Stimulated activated CD8-positive, alpha-beta memory T cell treated with anti-CD3 and anti-CD28 coated beads, Interleukin-4, amount 100 ng/mL, for 4 hours (primary cell): Measurements from ENCODE around the gene SRP54.
"Not testable (repeated sequence)": the region's sequence is repeated elsewhere in the genome, so short reads cannot be mapped to it uniquely, and the experiment has no call there.

ENCODE experiments used
- DNase-seq, 2 donors: peaks; one replicate each; pipeline ENCODE4 v3.0.0-alpha.2; 2020; ENCODE audit warnings: low read depth in 2 of 2, low spot score in 1 of 2

SRP54 gene

DNA sequence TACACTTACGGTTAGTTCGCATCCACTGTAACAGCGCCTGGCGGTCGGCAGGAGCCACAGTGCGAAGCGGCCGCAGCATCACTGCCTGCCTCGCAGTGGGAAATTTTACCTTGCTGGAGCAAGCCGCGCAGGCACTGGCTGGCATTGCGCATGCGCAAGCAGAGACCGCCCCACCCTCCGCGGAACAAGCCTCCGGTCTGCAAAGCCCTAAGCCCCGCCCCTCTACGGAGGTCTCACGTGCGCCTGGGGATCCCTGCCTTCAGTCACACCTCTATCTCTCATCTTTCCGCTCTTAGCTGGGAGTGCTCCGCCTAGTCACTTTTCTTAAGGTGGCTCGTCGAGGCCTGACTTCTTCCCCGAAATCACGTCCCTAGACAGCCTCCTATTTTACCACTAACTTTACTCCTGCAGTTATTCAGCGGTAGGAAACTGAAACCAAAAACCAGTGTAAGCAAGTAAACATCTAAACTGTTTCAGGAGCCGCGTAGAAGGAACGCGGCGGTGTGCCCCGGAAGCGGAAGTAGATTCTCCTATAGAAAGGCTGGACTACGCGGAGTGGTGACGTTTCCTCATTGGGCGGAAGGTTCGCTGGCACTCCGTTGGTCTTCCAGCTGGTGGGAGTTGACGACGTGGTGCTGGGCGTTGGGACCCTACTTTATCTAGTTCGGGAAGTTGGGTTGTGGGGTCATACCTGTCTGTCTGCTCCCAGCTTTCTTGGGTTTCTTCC, at the start of gene SRP54:
SRP54 (plus strand) TSS at position 572 of the 727 bp plus-strand sequence. CDS start 13,718 bp downstream, outside the sequence.
- peak; percentile 99 to 100 for DNase-seq

DNA sequence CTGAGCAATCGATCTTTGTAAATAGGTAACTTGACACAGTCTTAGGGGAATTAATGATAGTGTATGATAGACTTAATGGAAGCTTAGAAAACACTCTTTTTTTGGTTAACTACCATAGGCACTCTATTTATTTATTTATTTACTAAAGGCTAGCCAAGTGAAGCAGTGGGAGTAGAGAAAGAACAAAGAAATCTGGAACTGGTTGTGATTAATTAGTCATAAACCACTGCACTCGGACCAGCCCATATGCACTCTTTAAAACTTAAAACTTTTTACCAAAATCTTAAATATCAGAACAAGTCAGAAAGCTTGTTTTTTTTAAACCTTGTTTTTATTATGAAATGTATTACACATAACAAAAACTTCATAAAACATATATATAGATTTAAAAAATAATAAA, 49.5 kb upstream of the SRP54 start:
- no peak for DNase-seq

DNA sequence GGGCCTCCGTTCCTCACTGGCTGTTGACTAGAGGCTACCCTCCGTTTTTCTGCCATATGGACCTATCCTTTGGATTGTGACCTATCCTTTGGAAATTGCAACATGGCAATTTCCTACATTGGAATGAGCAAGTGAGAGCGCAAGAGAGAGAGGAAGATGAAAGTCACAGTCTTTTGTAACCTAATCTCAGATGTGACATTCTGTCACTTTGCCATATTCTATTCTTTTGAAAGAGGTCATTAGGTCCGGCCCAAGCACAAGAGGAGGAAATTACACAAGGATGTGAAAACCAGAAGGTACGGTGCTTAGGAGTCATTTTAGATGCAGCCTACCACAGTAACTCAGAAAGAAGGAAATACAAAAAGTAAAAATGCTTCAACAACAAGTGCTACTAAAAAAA, 47.3 kb upstream of the SRP54 start:
- no peak for DNase-seq

DNA sequence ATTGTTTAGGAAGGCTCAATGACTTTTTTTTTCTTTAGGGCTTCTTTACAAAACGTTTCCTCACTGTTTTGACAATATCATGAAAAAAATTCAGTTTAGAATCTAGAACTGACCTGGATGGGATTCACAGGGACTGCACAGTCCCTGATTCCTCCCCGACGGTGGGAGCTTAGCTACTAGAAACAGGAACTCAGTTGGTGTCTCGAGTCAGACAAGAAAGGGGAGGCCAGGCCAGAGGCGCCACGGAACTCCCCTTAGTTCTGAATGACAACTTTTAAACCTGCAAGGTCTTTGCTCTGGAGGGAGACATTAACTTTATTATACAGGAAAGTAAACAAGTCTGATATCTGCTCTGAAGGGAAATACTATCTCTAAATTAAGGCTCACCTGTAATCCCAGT, 45.4 kb upstream of the SRP54 start:
- DNase-seq: no peak

DNA sequence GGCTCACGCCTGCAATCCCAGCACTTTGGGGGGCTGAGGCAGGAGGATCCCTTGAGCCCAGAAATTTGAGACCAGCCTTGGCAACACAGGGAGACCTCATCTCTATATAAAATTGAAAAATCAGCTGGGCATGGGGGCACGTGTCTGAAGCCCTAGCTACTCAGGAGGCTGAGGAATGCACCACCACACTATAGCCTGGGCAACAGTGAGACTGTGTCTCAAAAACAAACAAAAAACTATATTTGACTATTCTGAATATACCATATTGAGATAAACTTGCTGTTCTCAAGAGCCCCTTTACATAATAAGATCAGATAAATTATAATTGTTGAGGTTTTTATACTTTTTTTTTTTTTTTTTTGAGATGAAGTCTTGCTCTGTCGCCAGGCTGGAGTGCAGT, 44.9 kb upstream of the SRP54 start:
- no peak for DNase-seq

DNA sequence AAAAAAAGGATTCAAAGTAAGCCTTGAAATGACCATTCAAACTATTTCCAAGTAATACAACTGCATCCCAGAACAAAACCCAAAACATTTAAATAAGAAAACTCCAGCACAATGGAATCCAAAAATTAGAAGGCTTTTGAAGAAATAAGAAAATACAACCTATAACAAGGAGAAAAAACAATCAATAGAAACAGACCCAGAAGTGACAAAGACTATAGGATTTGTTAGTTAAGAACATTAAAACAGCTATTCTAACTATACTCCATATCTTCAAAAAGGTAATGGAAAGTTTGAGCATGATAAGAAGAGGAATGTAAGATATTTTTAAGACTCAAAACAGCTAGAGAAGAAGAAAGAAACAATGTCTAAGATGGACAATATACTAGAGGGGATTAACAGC, 39.3 kb upstream of the SRP54 start:
- DNase-seq: no peak

DNA sequence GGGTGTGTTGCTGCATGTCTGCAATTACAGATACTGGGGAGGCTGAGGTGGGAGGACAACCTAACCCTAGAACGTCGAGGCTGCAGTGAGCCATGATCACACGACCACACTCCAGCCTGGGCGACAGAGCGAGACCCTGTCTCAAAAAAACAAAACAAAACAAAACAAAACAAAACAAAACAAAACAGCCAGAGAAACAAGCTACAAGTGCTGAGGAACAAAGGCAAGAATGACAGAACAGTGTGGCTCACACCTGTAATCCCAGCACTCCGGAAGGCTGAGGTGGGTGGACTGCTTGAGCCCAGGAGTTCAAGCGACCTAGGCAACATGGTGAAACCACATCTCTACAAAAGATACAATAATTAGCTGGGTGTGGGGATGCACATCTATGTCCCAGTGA, 38.0 kb upstream of the SRP54 start:
- DNase-seq: no peak

DNA sequence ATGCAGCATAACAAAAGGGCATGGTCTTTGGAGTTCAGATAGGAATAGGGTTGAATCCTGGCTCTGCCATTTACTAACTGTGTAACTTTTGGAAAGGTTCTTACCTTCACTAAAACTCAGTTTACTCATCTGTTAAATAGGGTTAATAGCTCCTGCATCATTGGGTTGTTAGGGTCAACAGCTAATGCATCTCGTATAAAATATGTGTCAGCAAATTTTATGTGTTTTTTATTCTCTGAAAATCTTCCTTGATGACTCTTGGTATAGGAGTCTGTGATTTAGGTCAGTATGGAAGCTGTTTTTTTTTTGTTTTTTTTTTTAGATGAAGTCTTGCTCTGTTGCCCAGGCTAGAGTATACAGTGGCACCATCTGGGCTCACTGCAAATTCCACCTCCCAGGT, 36.1 kb upstream of the SRP54 start:
- DNase-seq: no peak

DNA sequence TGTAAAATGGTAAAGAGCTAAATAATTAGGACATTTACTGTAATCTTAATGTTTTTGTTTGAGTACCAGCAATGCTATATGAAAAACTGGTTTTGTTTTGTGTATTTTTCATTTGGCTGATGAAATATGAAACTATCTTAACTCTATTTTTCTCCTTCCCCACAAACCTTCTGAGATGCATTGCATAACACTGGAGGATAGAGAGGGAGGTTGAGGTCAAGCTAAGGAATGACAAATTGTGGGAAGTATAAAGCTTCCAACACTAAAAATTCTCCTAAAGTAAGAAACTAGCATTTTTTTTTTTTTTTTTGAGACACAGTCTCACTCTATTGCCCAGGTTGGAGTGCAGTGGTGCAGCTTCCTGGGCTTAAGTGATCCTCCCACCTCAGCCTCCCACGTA, 31.5 kb upstream of the SRP54 start:
- DNase-seq: no peak

DNA sequence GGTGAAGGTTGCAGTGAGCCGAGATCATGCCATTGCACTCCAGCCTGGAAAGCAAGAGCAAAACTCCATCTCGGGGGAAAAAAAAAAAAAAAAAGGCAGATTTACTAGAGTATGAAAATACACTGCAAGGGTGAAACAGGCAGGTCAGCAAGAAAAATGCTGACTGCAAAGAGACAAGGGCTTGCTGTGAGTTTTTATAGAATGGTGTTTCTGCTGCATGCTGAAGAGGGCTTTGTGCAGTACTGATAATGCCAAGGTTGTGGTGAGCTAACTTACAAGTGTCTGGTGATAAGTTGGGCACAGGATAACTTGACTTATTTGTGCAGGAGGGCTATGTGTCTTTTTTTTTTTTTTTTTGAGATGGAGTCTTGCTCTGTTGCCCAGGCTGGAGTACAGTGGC, 25.9 kb upstream of the SRP54 start:
- no peak for DNase-seq

DNA sequence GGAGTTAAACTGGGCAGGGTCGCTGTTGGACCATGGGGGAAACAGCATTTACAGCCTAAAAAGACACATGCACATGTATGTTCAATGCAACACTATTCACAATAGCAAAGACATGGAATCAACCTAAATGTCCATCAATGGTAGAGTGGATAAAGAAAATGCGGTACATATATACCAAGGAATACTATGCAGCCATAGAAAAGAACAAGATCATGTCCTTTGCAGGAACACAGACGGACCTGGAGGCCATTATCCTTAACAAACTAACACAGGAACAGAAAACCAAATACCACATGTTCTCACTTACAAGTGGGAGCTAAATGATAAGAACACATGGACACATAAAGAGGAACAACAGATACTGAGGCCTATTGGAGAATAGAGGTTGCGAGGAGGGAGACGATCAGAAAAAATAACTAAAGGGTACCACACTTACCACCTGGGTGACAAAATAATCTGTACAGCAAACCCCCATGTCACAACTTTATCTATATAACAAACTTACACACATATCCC, 25.0 kb upstream of the SRP54 start:
- DNase-seq: no peak

DNA sequence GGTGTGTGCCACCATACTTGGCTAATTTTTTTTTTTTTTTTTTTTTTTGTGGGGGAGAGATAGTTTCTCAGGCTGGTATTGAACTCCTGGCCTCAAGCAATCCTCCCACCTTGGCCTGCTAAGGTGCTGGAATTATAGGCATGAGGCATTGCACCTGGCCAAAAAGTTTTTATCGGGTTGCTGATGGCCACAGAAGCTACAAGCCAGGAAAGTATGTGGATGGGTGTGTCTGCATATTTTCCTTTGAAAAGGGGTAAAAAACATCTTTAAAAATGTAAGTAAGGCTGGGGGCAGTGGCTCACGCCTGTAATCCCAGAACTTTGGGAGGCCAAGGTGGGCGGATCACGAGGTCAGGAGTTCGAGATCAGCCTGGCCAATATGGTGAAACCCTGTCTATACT, 20.7 kb upstream of the SRP54 start:
- not testable (repeated sequence) for DNase-seq

DNA sequence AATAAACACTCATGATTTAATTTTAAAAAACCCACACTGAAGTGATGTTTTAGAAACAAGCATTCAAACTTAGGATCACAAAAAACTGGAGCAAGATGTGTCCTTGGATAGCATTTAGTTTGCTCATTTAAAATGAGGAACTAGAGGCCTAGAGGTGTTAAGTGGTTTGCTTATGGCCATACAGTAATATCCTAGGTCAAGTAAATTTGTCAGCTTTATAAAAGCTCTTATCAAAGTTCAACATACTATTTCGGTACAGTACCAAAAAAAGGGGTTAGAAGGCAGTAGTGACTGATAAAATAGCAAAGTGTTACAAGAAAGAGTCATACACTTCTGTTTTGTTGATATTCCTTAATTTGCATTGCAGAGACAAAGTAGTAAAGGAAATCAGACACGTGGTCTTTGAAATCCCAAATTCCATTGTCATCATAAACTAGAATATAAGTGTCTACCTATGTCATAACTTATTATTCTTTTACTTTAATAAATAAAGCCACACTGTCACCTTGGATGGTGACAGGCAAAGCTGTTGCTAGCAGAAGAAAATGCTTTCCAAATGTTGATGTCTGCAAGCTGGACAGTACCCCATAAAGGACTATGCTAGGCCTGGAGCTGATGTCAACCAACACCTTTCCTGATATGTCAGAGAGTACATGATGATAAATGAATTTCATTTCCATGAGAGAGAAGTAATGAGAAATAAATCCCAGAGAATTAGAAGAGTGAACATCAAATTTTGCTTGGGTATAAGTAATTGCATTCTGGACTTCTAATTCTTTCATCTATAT, 17.6 kb upstream of the SRP54 start:
- DNase-seq: no peak

DNA sequence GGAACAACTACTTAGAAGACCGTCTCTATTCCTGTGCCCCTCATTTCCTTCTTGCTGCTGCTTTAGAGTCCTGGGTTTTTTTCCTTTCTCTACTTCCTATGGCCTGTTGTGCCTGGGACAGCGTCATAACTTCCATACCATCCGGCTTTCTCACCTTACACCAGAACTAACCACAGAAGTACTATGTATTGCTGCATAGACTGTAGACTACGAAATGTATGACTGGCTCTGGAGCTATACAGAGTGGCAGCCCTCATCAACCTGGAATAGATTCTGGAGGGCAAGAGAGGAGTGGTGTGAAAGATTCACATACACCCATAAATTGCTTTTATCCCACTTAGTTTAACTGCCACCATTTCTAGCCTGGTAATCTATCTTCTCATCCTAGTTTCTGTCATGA, 16.9 kb upstream of the SRP54 start:
- no peak for DNase-seq

DNA sequence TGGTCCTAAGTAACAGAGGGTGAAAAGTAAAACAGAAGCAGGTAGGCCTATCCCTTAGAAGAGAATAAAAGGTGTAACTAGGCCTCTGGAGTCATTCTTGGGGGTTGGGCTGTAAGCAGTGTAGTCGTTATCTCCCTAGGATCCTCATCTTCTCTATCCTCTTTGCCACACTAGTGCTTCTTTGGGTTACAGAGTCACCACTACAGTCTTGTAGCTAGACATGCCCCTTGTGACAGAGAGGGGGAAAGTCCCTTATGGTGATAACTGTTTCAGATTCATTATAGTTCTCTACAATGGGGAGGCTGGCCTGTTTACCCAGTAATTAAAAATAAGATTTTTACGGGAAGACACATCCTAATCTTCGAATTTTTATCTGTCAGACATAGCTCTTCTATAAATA, 16.4 kb upstream of the SRP54 start:
- no peak for DNase-seq

DNA sequence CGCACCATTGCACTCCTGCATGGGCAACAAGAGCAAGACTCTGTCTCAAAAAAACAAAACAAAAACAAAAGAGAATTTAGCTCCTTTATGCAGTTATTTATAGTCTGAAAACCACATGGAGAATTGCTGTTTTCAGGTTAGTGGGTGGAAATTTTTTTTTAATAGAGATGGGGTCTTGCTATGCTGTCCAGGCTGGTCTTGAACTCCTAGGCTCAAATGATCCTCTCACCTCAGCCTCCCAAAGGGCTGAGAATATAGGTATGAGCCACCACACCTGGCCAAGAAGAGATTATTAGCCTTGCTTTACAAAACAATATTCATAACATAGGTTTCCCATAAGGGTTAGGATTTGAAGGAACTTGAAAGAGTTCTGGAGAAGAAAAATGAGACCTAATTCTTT, 12.1 kb upstream of the SRP54 start:
- no peak for DNase-seq

DNA sequence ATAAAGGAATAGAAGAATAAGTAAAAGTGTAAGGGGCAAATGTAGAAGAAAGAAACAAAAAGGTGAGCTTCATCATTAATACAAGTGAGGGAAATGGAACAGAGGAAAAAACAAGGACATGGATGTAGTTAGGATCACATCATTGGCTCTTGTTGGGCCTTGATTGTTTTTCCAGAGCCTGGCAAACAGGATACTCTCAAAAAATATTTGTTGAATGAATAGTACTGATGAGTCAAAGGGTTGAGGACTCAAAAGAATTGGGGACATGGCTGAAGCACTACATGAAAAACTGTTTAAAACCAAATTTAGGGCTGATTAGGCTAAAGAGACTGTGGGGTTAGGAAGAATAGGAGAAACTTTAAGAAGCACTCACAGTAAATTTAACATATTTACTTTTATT, 11.4 kb upstream of the SRP54 start:
- DNase-seq: no peak

DNA sequence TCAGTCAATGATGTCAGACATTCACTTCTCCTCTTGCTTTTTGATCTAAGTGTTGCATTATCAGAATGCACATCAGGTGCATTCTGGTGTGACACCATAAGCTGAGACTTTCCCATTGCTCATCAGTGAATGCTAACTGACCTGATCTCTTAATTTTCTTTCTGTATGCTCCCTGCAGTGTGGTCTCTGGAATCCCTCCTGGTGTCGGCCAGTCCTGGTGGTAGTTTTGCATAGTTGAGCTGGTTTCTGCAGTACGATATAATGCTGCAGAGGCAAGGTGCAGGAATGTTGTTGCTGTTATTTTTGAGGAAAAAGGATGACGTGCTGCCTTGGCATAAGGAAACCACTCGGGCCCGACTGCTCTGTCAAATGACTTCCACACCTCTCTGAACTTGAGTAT, 11.0 kb upstream of the SRP54 start:
- DNase-seq: no peak

DNA sequence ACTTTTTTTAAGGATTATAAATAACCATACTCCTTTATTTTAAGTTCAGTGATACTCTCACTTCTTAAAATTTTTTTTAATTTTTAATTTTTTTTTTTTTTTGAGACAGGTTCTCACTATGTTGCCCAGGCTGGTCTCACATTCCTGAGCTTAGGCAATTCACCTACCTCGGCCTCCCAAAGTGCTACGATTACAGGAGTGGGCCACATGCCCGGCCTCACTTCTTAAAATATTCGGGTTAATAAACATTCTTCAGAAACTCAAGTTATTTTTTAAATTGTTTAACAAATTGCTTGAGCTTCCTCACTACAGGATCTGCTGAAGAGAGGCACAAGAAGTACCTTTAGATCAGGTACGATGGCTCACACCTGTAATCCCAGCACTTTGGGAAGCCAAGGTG, 4.3 kb upstream of the SRP54 start:
- DNase-seq: no peak

DNA sequence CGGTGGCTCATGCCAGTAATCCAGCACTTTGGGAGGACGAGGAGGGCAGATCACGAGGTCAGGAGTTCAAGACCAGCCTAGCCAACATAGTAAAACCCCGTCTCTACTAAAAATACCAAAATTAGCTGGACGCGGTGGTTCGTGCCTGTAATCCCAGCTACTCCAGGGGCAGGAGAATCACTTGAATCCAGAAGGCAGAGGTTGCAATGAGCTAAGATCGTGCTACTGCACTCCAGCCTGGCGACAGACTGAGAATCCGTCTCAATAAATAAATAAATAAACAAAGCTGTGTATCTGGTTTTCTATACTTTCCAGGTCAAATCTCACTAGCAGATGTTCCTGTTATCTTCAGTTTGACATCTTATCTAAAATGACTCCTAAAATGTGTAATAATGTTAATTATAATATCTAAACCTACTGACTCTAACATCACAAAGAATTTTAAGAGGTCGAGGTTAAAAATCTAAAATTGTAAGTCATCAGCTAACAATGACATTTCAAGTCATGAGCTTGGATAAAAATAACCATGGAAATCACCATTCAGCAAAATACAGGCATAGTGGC, 2.4 kb upstream of the SRP54 start:
- DNase-seq: no peak

DNA sequence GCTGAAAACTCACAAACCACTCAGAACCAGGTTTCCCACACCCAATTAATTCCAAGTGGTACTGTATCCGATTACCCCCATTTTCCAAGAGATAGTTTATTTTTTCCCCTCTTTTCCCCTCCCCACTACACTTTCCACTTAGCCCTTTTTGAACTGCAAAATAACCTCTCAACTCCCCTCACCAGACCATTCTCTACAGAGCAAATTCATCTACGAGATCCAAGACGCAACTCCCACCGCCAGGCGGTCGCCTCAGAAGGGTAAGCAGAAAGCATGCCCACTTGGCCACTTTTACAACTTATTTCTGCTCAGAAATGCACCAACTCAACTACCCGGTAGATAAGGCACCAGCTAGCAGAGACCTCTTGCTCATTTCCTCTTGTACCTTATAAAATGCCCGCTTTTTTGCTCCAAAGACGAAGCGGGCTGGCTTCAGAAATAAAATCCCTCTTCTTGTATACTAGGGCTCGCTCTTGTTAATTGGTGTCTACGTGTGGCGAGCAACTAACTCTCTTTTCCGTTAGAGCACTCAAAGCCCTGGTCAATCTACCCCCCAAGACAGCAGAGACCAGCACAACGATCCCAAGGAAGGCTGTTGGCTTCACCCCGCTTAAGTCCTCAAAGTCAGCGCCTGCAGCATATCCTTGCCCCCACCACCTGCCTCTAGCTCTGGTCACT, 910 bp upstream of the SRP54 start:
- DNase-seq: peak in 1 of 2 donors; percentile 9
